Lower leg skin (tissue), 4 donors: ENCODE measurements around the gene FGF10. TPM values are rescaled to one million over a fixed set of nuclear protein-coding genes. Genes with fewer than 3 reads are reported as not detected.

Experiments used
- DNase-seq, 2 donors: peaks; one replicate each; pipeline ENCODE4 v3.0.0-alpha.2; 2019; ENCODE audit warnings: low spot score in 2 of 2
- H3K4me3 ChIP-seq: fragments of 200-600 bp; sonication (generic); 2 replicates; pipeline ENCODE4 v1.5.1; 2017; ENCODE audit warnings: mild to moderate bottlenecking, low read depth; ENCODE audit not compliant: poor library complexity, severe bottlenecking
- POLR2A ChIP-seq, 2 donors: fragments of 450-650 bp; IDR thresholded peaks; one replicate each; pipeline ENCODE4 v1.6.1; 2016 to 2017; ENCODE audit warnings: antibody characterized with exemption in 2 of 2, mild to moderate bottlenecking in 1 of 2, moderate library complexity in 1 of 2
- WGBS, 2 donors: methylation state at CpG; one replicate each; pipeline ENCODE4 v1.1.5; 2018; 5-methylcytosine and 5-hydroxymethylcytosine counted together
- intact Hi-C: fragments of 100-400 bp; cut with DNase I; formaldehyde crosslinking; loops from one replicate; pipeline ENCODE4 v1.15.0; 2023; ENCODE audit warnings: low total_unique reads
- total RNA-seq, 4 donors: library from RNA; depleted of rRNA; stranded (reverse); fragments of >200 nt; gene quantifications; one replicate each; pipeline ENCODE4 v1.1.0, GENCODE V29; 2016
- TF ChIP-seq, protein P1 (sequence below), 3 donors: fragments of 450-650 bp; IDR thresholded peaks; one replicate each; pipeline ENCODE4 v1.5.1; 2016; ENCODE audit warnings: antibody characterized with exemption in 3 of 3, mild to moderate bottlenecking in 3 of 3, moderate library complexity in 2 of 3

Gene FGF10
- total RNA-seq, 4 donors from 2014 or later: 0.17 to 3.8 (median 1.7) TPM

DNA sequence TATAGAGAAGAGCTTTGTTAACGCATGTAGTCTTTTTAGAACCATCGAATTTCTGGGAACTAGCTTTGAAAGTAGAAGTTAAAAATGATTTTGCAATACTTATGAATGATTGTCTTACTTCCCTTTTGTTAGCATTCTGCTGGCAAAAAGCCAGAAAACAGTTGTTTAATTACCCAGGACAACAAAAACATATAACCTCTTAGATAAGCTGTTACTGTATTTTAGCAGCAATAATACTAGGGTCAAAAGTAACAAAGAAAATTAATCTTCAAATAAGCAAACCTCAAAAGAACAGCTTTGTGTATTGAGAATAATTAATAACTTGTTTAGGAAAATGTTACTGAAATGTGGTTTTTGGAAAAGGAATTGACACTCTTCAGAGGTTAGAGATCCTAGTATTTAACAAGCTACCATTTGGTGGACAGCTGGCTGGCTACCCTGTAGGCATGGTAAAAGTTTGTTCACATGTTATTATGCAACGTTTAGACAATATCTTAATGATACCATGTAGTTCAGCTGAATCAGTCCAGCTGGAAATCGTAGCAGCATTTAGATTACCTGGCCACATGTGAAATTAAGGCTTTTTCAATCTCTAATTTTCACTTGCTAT is 3.8 kb downstream of the FGF10 start:
- 37 to 40% methylated on average over 4 of the region's 4 CpGs for WGBS, 2 donors
- DNase-seq: no peak
- no peak overlapping the region for H3K4me3 ChIP-seq
- no peak for TF ChIP-seq POLR2A (IDR thresholded peaks at IDR 0.05)
- TF ChIP-seq, protein P1, sequence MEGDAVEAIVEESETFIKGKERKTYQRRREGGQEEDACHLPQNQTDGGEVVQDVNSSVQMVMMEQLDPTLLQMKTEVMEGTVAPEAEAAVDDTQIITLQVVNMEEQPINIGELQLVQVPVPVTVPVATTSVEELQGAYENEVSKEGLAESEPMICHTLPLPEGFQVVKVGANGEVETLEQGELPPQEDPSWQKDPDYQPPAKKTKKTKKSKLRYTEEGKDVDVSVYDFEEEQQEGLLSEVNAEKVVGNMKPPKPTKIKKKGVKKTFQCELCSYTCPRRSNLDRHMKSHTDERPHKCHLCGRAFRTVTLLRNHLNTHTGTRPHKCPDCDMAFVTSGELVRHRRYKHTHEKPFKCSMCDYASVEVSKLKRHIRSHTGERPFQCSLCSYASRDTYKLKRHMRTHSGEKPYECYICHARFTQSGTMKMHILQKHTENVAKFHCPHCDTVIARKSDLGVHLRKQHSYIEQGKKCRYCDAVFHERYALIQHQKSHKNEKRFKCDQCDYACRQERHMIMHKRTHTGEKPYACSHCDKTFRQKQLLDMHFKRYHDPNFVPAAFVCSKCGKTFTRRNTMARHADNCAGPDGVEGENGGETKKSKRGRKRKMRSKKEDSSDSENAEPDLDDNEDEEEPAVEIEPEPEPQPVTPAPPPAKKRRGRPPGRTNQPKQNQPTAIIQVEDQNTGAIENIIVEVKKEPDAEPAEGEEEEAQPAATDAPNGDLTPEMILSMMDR (IDR thresholded peaks at IDR 0.05): no peak
- intact Hi-C loops: no loop called here

GRCh38 chr5:44384816-44385215 is 4.4 kb downstream of the FGF10 start:
- DNase-seq: no peak
- WGBS, 2 donors: 40 to 42% methylated on average over 1 of the region's 1 CpG

DNA sequence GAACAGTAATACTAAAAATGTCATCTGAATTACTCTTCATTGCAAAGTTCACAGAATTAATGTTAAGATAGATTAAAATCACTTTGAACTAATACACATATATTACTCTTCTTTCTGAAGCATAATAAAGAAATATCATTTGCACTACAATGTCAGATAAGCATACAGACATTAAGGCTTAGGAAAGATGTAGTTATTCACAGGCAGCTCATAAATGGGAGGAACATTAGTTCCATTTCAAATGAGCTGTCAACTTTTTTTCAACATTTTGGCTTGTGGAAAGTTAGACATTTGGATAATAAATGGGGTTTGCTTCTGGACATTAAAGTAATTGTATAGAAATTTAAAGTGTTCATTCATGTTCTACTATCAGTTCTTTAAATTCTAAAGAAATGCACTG is 6.3 kb downstream of the FGF10 start:
- TF ChIP-seq, protein P1 (IDR thresholded peaks at IDR 0.05): no peak
- TF ChIP-seq POLR2A (IDR thresholded peaks at IDR 0.05): no peak
- no peak for DNase-seq
- intact Hi-C loops: no loop called here
- H3K4me3 ChIP-seq: no peak overlapping the region

More at GRCh38 chr5:44384816-44385215, 4.4 kb downstream of the FGF10 start:
- no peak overlapping the region for H3K4me3 ChIP-seq
- intact Hi-C loops: no loop called here
- TF ChIP-seq, protein P1 (IDR thresholded peaks at IDR 0.05): no peak
- TF ChIP-seq POLR2A (IDR thresholded peaks at IDR 0.05): no peak

- 74% methylated on average over 2 of the region's 2 CpGs for WGBS, 2 donors
- no peak for TF ChIP-seq POLR2A (IDR thresholded peaks at IDR 0.05)
- TF ChIP-seq, protein P1 (IDR thresholded peaks at IDR 0.05): no peak
- intact Hi-C loops: no loop called here
Measured at GRCh38 chr5:44377057-44377456, 12.2 kb downstream of the FGF10 start.

GRCh38 chr5:44372028-44372427 is 17.2 kb downstream of the FGF10 start:
- no peak overlapping the region for H3K4me3 ChIP-seq
- DNase-seq: no peak
- 67 to 68% methylated on average over 4 of the region's 4 CpGs for WGBS, 2 donors
- intact Hi-C loops: no loop called here
- no peak for TF ChIP-seq POLR2A (IDR thresholded peaks at IDR 0.05)
- TF ChIP-seq, protein P1 (IDR thresholded peaks at IDR 0.05): no peak

More at GRCh38 chr5:44377057-44377456, 12.2 kb downstream of the FGF10 start:
- DNase-seq: no peak
- H3K4me3 ChIP-seq: no peak overlapping the region

GRCh38 chr5:44367203-44367602 is 22.0 kb downstream of the FGF10 start:
- no peak for DNase-seq
- H3K4me3 ChIP-seq: no peak overlapping the region
- TF ChIP-seq, protein P1 (IDR thresholded peaks at IDR 0.05): no peak
- TF ChIP-seq POLR2A (IDR thresholded peaks at IDR 0.05): no peak
- WGBS, 2 donors: 78 to 90% methylated on average over 1 of the region's 1 CpG
- intact Hi-C loops: no loop called here
